Measurements from ENCODE around the gene HHAT. TPM values are rescaled to one million over a fixed set of nuclear protein-coding genes. Genes with fewer than 3 reads are reported as not detected.

The HHAT gene
- total RNA-seq, 4 donors from 2014 or later: 2.2 to 11.6 (median 7.3) TPM

GRCh38 chr1:210624722-210625121 lies 296.0 kb downstream of the HHAT start:
- in situ Hi-C loops (cut with MboI; ENCODE audit: low pct_ligation_motif_present in 1 of 4, low pct_unique_long_range_greater_than_20kb in 1 of 4, low sequenced_read_pairs in 3 of 4) (no loop called here), intact Hi-C loops (cut with DNase I; ENCODE audit: low total_unique reads) (no loop called here)
- Histone ChIP-seq H3K27me3 (no peaks in the 10 kb centered on the region), H3K9me3 (no peaks in the 10 kb centered on the region), H3K36me3 (no peaks in the 10 kb centered on the region), H3K27ac (no peak overlapping the region), H3K4me1 (no peaks in the 10 kb centered on the region), H3K4me3 (no peak overlapping the region)
- TF ChIP-seq EP300 (IDR thresholded peaks at IDR 0.05; ENCODE audit: low read depth): no peak
- DNase-seq: no peak
- 79% methylated on average over 1 of the region's 1 CpG; no CpG with 5 or more reads in 1 of the 2 donors for WGBS, 2 donors (ENCODE audit: low coverage in 1 of 2)

DNA sequence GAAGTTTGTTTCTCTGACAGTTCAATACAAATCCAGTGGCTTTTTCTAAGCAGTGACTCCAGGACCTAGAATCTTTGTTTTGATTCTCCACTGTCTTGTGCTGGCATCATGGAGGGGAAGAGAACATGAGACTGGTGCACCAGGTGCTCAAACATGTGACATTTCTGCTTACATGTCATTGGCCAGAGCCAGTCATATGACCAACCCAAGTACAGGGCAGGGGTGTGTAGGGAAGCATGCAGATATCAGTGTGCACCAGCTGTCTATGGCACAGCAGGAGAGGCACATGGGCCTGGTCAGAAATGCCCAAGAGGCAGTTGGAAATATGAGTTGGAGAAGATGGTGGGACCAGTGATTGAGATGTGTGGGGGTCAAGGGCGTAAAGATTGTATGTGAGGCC lies 297.0 kb downstream of the HHAT start:
- no peak overlapping the region for H3K27ac ChIP-seq
- in situ Hi-C loops (cut with MboI; ENCODE audit: low pct_ligation_motif_present in 1 of 4, low pct_unique_long_range_greater_than_20kb in 1 of 4, low sequenced_read_pairs in 3 of 4): no loop called here
- no peaks in the 10 kb centered on the region for H3K4me1 ChIP-seq
- no peak for DNase-seq
- TF ChIP-seq CTCF (IDR thresholded peaks at IDR 0.05) (no peak), POLR2A (IDR thresholded peaks at IDR 0.05) (no peak), POLR2AphosphoS5 (IDR thresholded peaks at IDR 0.05) (no peak), EP300 (IDR thresholded peaks at IDR 0.05; ENCODE audit: low read depth) (no peak)
- H3K36me3 ChIP-seq: no peaks in the 10 kb centered on the region
- 80 to 92% methylated on average over 1 of the region's 1 CpG for WGBS, 2 donors (ENCODE audit: low coverage in 1 of 2)
- intact Hi-C loops (cut with DNase I; ENCODE audit: low total_unique reads): no loop called here
- H3K27me3 ChIP-seq: no peaks in the 10 kb centered on the region
- H3K9me3 ChIP-seq: no peaks in the 10 kb centered on the region
- no peak overlapping the region for H3K4me3 ChIP-seq

DNA sequence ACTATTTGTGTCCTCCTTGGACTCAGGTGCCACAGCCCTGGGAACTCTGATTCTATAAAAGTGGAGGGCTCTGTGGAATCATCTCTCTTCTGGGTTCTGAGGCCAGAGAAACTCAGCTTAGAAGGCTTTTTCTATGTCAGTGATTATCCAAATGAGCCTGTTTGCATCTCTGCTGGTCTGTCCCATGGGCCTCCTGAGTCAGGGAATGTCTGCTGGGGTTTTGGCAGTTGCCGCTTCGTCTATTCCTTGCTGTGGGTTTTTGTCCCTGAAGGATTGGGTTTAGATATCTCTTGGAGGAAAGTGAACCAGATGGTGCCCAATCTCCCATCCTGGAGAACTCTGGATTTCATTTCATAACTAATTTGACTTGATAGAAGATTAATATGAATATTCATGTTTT lies 297.6 kb downstream of the HHAT start:
- DNase-seq: no peak
- in situ Hi-C loops (cut with MboI; ENCODE audit: low pct_ligation_motif_present in 1 of 4, low pct_unique_long_range_greater_than_20kb in 1 of 4, low sequenced_read_pairs in 3 of 4) (no loop called here), intact Hi-C loops (cut with DNase I; ENCODE audit: low total_unique reads) (no loop called here)
- Histone ChIP-seq H3K9me3 (no peaks in the 10 kb centered on the region), H3K4me1 (no peaks in the 10 kb centered on the region), H3K4me3 (no peak overlapping the region), H3K27me3 (no peaks in the 10 kb centered on the region), H3K27ac (no peak overlapping the region), H3K36me3 (no peaks in the 10 kb centered on the region)
- TF ChIP-seq POLR2AphosphoS5 (IDR thresholded peaks at IDR 0.05): no peak
- TF ChIP-seq POLR2A (IDR thresholded peaks at IDR 0.05): no peak
- TF ChIP-seq CTCF (IDR thresholded peaks at IDR 0.05): no peak
- no peak for TF ChIP-seq EP300 (IDR thresholded peaks at IDR 0.05; ENCODE audit: low read depth)
- WGBS, 2 donors (ENCODE audit: low coverage in 1 of 2): 92 to 98% methylated on average over 2 of the region's 2 CpGs

- no peak overlapping the region for H3K4me3 ChIP-seq
- intact Hi-C loops (cut with DNase I; ENCODE audit: low total_unique reads) (no loop called here), in situ Hi-C loops (cut with MboI; ENCODE audit: low pct_ligation_motif_present in 1 of 4, low pct_unique_long_range_greater_than_20kb in 1 of 4, low sequenced_read_pairs in 3 of 4) (no loop called here)
- TF ChIP-seq CTCF (IDR thresholded peaks at IDR 0.05) (no peak), EP300 (IDR thresholded peaks at IDR 0.05; ENCODE audit: low read depth) (no peak), POLR2A (IDR thresholded peaks at IDR 0.05) (no peak), POLR2AphosphoS5 (IDR thresholded peaks at IDR 0.05) (no peak)
- H3K27ac ChIP-seq: no peak overlapping the region
- no peaks in the 10 kb centered on the region for H3K36me3 ChIP-seq
- H3K4me1 ChIP-seq: no peaks in the 10 kb centered on the region
- DNase-seq: no peak
- no peaks in the 10 kb centered on the region for H3K27me3 ChIP-seq
- no peaks in the 10 kb centered on the region for H3K9me3 ChIP-seq
Measured at GRCh38 chr1:210627755-210628154, 299.1 kb downstream of the HHAT start.

- DNase-seq: no peak
- intact Hi-C loops (cut with DNase I; ENCODE audit: low total_unique reads) (no loop called here), in situ Hi-C loops (cut with MboI; ENCODE audit: low pct_ligation_motif_present in 1 of 4, low pct_unique_long_range_greater_than_20kb in 1 of 4, low sequenced_read_pairs in 3 of 4) (no loop called here)
- Histone ChIP-seq H3K9me3 (no peaks in the 10 kb centered on the region), H3K4me1 (no peaks in the 10 kb centered on the region), H3K27me3 (no peaks in the 10 kb centered on the region), H3K36me3 (no peaks in the 10 kb centered on the region), H3K27ac (no peak overlapping the region), H3K4me3 (no peak overlapping the region)
- TF ChIP-seq POLR2AphosphoS5 (IDR thresholded peaks at IDR 0.05) (no peak), POLR2A (IDR thresholded peaks at IDR 0.05) (no peak)
- 88 to 94% methylated on average over 2 of the region's 2 CpGs for WGBS, 2 donors (ENCODE audit: low coverage in 1 of 2)
Measured at GRCh38 chr1:210629276-210629675, 300.6 kb downstream of the HHAT start.

Measured in transverse colon (tissue), 4 donors.